Stomach (tissue), 4 donors: ENCODE measurements around the gene NT5C1A.

Source experiments
- CTCF ChIP-seq, 7 experiments: fragments of 450-650 bp in 4 of 7; fragments of 200-600 bp in 3 of 7; sonication (generic) in 3 of 7; IDR thresholded peaks; one replicate each; pipeline ENCODE4 v1.5.1; 2016 to 2019; ENCODE audit warnings: antibody characterized with exemption in 7 of 7, control low read depth in 2 of 7, mild to moderate bottlenecking in 1 of 7
- POLR2A ChIP-seq, 4 donors: fragments of 450-650 bp; IDR thresholded peaks; one replicate each; pipeline ENCODE4 v1.6.1; 2016; ENCODE audit warnings: antibody characterized with exemption in 4 of 4, control low read depth in 2 of 4, mild to moderate bottlenecking in 1 of 4, moderate library complexity in 1 of 4

DNA sequence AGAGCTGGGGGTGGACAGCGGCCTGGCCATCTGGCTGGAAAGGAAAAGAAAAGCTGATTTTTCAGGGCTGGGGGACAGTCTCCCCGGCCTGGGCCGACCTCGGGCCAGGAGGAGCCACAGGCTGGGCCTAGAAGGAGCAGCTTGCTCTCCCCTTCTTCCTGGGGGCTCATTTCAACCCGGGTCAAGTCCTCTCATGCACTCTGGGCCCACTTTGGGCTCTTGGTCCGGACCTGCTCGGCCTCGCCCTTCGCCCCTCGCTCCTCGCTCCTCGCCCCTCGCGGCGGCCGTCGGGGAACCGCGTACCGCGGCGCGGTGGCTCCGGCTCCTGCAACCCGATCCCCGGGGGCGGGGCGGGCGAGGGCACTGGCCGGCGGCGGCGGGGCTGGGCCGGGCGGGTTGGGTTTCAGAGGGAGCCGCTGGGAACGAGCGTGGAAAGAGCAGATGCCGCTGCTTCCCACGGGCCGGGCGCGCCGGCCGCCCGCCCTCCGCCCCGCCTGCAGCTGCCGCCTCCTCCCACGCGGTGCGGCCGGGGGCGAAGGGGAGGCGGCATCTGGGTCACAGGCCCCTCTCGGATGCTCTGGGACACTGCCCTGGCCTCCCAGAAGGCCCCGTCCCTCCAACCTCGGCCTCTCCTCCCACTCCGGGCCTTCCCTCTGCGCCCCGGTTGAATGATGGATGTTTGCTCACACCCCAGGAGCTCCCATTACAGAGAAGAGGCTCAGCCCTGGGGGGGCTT lies 39.1 kb downstream of the NT5C1A start:
- TF ChIP-seq CTCF (IDR thresholded peaks at IDR 0.05) = no peak
- no peak for TF ChIP-seq POLR2A (IDR thresholded peaks at IDR 0.05)
